ENCODE measurements around the gene CACNA2D4.

Gene CACNA2D4

DNA sequence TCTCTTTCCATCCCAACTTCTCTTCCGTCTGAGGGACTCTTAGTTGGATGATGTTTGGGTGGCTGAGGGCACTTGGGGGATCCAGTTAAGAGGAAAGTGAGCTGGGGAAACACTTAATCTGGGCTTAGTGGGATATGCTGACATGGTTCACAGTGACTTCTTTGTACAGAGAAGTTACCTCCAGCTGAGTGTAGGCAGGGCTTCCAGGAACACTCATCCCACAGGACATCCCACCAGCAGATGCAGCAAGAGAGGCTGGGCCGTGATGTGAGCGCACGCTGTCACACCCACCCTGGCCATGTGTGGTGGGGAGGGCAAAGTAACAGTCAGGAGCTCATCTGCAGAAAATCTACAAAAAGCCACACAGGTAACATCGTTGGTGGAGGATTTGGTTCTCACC is 832 bp upstream of the CACNA2D4 start:
- peak; percentile 2 for DNase-seq (ENCODE audit: low spot score)

GRCh38 chr12:1918884-1919236 is 408 bp upstream of the CACNA2D4 start:
- DNase-seq (ENCODE audit: low spot score) = peak; percentile 1

DNA sequence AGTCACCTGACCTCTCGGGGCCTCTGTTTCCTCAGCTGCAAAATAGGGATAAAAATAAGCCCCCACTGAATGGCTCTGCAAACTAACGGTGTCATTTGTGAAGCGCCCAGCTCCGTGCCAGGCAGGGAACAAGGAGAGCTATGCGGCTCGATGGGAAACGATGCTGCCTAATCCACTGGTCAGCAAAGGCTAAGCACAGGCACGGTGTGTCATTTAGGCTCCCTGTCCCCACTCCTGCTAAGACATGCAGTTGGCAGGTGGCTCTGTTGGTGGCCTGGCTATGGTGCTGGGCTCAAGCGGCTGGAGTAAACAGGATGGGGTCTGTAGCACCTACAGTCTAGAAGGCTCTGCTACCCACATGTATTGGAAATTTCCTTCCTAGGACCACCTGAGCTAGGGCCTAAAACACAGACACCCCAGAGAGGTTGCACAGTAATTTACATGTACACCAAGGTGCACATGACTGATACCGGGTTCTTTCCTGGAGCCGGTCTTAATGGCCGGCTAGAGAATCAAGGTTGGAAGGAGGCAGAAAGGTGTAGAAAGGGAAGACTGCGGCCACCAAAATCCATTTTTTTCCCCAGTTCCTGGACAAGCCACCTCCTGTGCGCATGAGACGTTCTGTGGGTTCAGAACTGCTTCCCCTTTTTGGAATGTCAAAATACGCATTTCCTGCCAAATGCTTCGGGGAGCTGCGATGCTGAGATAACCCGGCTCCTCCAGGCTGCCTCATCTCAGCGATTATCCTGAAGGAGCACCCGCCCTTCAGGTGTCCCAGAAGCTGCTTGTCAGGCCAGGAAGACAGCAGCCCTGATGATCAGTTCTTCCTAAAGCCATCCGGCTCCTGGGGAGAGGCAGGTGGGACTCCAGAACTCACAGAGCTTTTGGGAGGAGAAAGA is 1.0 kb downstream of the CACNA2D4 start:
- peak; percentile 66 for DNase-seq (ENCODE audit: low spot score)

DNA sequence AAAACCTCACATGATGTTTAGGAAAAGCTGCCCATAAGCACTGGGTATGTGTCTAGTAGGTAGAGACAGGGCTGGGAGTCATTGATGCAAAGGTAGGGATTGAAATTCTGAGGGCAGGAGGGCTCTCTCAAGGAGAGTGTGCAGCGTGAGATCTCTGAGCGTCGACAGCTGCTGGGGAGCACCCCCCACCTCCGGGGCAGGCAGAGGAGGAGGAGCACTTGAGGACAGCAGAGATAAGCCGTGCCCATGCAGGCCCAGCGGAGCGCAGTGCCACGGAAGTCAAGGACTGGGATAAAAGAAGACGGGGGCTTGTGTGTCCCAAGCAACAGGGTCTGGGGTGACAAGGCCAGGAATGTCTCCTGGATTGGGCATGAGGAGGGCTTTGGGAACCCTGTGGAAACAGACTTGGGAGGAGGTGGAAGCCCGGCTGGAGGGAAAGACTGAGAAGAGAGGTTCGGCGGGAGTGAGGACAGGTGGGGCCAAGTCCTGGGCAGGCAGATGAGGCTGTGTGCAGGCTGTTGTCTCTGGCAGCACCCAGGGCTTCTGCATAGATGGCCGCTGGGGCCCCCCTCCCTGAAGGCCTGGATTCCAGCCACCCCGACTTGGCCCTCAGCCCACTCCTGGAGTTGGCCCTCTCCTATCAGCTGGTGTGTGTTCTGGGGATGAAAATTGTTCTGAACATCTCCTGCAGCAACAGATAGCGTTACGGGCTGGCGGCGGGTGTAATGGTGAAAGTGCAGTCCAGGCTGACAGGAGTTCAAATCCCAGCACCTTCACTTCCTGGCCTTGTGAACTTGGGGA is 1.9 kb downstream of the CACNA2D4 start:
- DNase-seq (ENCODE audit: low spot score) = peak; percentile 12

DNA sequence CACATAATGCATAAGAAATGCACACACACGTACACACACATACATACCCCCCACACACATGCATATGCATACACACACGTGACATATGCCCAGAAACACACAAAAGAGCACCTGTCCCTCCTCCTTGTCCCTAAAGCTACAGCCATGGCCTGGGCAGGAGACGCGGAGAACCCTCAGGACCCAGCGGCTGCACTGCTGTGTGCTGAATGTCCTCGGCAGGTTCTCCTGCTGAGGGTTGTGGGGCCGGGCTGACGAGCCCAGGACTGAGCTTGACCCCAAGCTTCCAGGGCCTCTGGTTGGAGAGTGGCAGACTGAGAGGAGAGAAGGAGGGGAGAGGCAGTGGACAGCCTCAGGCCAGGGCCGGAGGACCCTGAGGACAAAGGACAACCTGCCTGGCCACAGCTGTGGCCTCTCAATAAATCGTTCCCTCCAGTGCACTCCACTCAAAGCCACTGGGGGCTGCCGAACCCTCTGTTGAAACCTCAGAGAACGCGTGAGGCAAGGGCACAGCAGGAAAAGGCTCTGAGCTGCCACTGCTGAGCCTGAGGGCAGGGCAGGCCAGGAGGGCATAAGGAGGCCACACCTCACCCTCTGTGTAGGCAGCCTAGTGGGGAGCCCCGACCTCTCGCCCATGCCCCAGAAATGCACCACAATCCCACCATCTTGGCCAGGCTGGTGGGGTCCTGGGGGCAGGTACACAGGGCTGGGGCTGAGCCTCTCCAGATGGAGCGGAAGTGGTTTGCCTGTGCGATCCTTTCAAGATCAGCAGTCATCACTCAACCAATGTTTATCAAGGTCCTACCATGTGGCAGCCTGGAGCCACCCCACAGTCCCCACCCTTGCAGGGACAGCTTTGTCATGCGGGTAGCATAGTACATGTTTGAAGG is 3.1 kb downstream of the CACNA2D4 start:
- peak; percentile 1 for DNase-seq (ENCODE audit: low spot score)

DNA sequence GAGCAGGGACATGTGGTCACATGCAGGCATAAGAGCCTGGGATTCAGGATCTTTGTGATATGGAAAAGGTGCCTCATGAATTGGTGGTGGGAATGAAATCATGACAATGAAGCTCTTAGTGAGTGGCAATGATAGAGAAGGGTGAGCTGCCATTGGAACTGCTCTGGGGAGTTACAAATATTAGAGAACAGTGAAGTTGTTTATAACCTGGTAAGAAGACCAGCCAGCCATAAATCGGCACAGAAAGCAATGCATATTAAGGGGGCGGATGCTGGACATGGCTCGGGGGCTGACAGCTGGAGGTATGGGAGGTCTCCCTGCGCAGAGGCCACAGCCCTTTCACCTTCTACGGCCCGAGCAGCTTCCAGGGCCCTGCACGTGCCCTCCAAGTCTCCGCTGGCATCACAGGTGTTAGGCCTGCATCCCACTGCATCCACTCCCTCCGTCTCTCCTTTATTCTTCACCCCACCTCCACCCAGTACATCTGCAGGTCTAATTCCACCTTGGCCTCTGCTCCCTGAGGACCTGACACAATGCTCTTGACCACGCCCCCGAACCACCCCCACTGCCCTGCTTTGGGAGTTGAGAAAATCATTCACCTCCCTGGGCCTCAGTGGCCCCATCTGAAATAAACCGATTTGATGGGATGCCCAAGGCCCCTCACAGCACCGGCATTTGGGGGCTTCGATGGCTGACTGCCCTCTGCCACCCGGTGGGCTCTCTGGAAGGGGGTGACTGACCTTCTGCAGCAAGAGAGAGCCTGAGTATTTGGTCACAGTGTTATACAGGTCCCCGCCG is 4.1 kb downstream of the CACNA2D4 start:
- DNase-seq (ENCODE audit: low spot score) = peak; percentile 0

DNA sequence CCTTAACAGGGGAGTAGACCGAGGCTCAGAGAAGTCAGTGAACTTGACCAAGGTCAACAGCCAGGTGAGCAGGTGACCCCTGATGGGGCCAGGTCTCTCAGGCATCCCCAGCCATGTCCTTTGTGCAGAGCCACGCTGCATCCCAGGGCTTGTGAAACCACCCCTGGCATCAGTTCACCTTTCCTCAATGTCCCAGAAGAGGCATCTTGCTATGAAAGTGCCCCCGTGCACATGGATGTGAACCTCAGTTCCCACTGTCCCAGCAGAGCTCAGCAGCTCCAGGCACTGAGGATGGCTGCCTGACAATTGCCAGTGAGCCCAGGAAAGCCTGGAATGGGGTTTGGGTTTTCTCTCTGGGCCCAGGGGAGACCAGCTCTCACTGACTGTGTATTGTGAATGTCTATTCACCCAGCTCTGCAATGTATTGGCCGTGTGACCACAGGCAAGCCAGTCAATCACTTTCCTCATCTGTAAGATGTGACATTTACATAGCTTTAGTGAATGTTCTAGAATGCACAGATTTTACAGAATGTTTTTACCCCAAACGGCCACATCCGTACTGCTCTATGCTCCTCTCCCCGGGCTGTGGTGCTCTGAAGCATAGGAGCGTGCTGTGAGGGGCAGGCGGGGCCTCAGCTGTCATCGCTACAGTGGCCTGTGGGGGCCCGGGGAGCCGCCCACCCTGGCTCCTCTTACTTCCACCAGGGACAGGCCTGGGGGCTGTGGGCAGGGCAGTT is 4.9 kb downstream of the CACNA2D4 start:
- peak; percentile 1 for DNase-seq (ENCODE audit: low spot score)

DNA sequence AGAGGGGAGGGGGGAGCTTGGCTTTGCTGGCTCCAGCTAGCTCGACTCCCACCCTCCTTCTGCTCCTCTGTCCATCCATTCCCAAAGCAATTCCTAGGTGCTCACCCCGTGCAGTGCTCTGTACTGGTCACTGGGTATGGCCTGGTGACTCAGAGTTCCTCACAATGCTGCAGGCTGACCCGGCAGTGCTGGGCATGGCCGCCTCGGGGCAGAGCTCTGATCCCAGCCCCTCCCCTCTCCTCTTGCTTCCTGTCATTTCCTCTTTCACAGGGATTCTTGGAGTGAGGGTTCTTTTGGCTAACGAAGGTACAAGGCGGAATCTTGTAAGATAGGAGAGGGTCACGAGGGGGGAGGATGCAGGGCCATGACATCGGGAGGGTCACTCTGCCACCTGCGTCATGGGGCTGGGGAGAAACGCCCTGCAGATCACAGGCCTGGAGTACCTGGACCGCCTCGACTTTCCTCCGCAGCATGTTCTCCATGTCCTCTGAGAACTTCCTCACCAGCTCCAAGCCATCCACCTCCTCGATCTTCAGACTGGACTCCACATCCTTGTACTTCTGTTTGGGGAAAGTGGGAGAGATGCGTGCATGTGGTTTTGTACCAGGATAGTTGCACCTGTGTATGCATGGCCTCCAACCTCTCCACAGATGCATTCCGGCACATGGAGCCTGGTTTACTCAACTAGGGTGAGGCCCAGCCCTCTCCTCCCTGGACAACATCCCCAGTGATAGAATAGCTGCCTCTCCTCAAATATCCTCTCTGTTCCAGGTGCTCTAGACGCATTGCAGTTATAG is 5.7 kb downstream of the CACNA2D4 start:
- DNase-seq (ENCODE audit: low spot score) = peak; percentile 1

DNA sequence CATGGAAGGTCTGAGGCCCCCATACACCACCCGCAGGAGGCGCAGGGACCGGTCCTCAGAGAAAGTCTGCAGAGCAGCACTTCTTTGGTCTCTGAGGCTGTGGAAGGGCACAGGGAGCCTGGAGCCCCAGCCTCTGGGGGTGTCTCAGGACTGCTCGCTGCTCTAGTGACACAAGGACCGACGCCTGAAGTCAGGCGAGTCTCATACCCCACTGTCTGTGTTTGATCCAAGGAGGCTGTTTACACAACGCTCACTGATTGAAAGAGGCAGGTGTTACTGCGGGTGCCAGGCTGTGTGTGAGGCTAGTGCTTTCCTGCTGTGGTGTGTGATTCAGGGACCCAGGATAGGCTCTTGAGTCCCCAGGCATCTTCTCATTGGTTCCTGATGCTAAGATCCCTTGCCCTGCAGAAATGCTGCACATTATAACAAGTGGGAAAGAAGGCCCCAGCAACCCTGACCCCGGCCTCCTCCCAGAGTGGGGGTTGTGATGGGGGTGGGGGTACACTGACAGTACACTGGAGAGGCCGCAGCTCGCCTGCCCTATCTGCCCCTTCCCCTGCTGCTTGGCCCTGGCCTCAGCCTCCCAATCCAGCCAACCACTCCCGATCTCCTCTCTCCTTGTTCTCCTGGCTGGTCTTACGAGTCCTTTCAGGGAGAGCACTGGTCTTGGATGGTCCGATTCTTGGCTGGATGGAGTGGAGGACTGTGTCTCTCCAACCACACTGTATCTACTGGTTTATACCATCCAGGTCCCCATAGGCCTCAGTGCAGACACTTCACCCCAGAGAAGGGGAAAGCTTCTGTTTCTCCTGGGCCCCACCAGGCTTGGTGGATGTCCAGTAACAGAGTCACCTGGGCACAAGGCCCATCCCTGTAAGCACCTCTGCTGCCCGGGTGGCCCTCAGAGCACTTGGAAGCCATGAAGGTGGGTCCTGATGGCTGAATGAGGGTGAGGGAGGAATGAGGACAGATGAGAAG is 6.6 kb downstream of the CACNA2D4 start:
- peak; percentile 1 for DNase-seq (ENCODE audit: low spot score)

DNA sequence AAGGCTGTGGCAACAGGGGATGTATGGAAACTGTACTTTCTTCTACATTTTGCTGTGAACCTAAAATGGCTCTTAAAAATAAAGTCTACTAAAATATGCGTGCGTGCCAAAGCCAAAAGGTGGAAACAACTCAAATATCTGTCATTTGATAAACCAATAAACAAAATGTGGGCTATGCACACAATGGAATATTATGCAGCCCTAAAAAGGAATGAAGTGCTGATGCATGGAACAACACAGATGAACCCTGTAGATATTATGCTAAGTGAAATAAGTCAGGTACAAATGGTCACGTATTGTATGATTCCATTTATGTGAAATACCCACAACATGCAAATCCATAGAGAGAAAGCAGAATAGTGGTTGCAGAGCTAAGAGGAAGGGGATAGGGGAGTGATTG is 8.0 kb downstream of the CACNA2D4 start:
- no peak for DNase-seq (ENCODE audit: low spot score)

DNA sequence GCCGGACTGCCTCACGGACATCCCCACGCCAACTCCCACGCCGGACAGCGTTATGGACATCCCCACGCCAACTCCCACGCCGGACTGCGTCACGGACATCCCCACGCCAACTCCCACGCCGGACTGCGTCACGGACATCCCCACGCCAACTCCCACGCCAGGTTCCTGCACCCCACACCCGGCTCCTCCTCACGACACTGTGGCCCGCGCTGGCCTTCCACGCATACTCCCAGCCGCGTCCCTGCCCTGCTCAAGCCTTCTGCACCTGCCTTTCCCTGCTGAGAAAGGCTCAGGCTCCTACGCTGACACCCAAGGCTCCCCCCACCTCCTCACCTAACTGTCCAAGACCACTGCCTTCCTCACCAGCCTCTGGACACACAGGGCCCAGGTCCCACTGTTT is 9.7 kb downstream of the CACNA2D4 start:
- no peak for DNase-seq (ENCODE audit: low spot score)

- no peak for DNase-seq (ENCODE audit: low spot score)
Observed at GRCh38 chr12:1907652-1908611, 10.5 kb downstream of the CACNA2D4 start.

- no peak for DNase-seq (ENCODE audit: low spot score)
Observed at GRCh38 chr12:1906579-1906978, 11.9 kb downstream of the CACNA2D4 start.

DNA sequence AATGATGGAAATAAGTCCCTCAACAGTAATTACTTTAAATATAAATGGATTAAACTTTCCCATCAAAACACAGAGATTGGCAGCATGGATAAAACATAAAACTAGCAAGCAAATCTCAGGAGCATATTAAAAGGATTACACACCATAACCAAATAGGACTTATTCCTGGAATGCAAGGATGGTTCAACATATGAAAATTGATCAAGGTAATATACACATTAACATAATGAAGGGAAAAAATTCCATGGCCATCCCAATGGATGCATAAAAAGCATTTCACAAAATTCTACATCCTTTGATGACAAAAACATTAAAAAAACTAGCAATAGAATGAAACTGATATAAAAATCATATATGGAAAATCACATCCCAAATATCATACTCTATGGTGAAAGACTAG is 13.6 kb downstream of the CACNA2D4 start:
- DNase-seq (ENCODE audit: low spot score) = no peak

GRCh38 chr12:1896964-1897363 is 21.5 kb downstream of the CACNA2D4 start:
- no peak for DNase-seq (ENCODE audit: low spot score)

GRCh38 chr12:1890810-1891209 is 27.6 kb downstream of the CACNA2D4 start:
- no peak for DNase-seq (ENCODE audit: low spot score)

GRCh38 chr12:1890119-1890703 is 28.2 kb downstream of the CACNA2D4 start:
- no peak for DNase-seq (ENCODE audit: low spot score)
